Measurements from ENCODE around the gene SLC2A6.
A peak's percentile ranks its signal among the peaks of the same experiment; 100 is the strongest.

SLC2A6 gene

DNA sequence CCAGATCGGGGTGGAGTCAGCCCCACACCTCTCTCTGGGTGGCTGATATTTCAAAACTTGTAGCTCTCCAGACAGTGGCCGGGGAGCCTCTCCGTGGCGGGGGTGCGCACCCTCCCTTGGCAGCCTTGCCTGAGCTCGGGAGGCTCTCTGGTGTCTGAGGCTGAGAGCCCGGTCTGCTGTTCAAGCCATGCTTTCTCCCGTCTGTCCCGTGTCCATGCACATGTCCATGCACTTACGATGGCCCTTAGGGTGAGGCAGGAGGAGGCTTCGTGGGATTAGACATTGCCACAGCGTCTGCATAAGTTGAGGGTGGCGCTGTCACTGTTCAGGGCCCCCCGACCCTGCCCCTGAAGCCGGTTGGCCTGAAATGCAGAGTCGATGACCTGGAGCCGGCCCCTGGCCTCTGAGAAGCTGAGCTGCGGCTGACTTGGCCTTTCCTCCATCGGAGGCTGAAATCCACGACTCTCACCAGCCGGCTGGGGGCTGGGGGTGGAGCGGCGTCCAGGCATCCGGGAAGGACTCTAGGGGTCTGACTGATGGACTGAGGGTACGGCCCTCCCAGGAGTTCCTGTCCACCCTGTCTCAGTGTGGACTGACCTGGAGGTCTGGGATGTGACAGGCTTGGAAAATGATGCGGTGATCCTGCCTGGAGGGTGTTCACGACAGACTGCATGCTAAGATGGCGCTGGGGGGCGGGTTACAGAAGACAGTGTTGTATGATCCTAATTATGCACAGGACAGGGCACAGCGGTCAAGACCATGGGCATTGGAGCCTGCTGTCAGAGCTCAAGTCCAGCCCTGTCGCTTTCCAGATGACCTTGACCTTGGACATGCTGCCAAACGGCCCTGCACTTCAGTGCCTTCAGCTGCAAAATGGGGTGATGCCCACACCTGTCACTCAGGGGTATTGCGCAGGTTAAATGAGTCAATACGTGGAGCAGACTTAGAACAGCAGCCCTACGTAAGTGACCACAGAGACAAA, 18.3 kb upstream of the SLC2A6 start:
- no peak for DNase-seq (ENCODE audit: low spot score)

DNA sequence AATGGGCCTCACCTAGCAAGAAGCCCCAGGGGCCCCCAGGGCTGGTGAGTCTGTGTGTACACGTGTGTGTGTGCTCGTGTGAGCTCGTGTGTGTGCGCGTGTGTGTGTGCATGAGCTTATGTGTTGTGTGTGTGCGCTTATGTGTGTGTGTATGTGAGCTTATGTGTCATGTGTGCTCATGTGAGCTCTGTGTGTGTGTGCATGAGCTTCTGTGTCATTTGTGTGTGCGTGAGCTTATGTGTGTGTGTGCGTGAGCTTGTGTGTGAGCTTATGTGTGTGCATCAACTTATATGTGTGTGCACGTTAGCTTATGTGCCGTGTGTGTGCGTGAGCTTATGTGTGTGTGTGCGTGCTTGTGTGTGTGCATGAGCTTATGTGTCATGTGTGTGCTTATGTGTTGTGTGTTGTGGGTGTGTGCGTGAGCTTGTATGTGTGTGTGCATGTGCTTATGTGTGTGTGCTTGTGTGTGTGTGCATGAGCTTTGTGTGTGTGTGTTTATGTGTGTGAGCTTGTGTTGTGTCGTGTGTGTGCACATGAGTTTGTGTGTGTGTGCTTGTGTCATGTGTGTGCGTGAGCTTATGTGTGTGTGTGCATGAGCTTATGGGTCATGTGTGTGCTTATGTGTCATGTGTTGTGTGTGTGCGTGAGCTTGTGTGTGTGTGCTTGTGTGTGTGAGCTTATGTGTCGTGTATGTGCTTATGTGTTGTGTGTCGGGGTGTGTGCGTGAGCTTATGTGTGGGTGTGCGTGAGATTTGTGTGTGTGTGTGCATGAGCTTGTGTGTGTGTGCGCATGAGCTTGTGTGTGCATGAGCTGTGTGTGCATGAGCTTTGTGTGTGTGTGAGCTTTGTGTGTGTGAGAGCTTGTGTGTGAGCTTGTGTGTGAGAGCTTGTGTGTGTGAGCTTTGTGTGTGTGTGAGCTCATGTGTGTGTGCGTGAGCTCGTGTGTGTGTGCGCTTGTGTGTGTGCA, 16.7 kb upstream of the SLC2A6 start:
- DNase-seq (ENCODE audit: low spot score): no peak

DNA sequence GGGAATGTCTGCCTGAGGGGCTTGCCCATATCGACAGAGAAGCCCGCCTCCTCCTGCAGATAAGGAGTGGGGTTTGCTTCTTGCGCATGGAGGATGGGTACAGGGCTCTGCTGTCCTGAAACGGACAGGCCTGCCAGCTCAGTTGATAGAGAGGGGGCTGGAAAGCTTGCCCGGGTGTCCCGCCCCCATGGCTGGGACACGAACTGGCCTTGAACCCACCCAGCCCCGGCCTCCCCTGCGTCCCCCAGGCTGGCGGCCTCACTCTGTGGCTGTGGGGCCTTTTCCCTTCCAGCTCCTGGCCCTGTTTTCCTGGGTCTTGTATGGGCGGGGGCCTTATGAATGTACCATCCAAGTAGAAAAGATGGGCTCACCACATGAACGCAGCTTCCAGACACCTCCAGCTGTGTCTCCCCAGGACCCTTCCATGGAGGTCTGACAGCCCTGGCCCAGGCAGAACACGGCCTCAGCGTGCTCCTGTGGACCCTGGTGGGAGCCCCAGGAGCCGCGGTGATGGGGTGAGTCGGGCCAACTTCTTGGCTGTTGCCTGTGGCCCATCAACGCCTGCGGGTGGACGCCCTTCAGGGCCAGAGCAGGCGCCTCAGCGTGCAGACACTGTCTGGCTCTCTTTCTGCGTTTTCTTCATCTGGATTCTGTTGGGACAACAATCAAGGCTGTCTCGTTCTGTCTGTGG, 15.9 kb upstream of the SLC2A6 start:
- no peak for DNase-seq (ENCODE audit: low spot score)

DNA sequence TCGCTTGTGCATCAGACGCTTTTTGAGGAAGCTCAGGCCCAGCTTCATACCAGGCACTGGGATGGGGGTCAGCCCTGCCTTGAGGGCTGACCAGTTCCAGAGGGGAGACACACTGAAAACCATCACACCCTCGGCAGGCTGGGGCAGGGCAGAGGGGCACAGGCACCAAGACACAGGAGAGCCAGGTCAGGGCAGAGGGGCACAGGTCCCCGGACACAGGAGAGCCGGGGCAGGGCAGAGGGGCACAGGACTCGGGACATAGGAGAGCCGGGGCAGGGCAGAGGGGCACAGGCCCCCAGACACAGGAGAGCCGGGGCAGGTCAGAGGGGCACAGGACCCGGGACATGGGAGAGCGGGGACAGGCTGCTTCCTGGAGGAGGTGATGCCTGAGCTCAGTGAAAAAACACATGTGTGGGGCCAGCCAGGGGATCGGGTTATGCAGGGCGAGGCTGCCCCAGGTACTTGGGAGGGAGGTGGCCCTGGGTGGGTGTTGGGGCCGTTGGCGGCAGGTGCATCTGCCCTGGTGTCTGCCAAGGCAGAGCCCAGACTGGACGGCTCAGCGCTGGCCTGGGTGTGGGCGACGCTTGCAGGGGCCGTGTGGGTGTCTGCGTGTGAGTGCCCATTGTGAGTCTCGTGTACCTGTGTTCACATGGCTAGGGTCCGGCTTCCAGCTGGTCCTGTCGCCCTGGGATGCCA, 15.1 kb upstream of the SLC2A6 start:
- no peak for DNase-seq (ENCODE audit: low spot score)

DNA sequence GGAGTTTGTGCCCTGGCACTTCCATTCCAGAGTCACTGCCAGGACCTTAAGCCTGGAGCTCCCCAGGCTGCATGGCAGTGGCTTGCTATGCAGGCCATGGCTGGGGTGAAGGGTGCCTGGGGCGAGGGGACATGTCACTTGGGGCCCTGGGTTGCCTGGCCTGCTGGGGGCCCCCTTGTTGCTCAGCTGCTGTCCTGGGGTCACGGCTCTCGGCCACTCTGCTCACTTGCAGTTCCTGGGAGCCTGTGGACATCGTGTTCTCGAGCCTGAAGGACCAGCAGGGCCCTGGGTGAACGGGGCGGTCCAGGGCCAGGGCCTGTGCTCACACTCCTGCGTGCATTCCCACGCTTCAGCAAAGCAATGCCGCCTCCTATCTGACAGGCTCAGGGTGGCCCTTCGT, 14.5 kb upstream of the SLC2A6 start:
- no peak for DNase-seq (ENCODE audit: low spot score)

DNA sequence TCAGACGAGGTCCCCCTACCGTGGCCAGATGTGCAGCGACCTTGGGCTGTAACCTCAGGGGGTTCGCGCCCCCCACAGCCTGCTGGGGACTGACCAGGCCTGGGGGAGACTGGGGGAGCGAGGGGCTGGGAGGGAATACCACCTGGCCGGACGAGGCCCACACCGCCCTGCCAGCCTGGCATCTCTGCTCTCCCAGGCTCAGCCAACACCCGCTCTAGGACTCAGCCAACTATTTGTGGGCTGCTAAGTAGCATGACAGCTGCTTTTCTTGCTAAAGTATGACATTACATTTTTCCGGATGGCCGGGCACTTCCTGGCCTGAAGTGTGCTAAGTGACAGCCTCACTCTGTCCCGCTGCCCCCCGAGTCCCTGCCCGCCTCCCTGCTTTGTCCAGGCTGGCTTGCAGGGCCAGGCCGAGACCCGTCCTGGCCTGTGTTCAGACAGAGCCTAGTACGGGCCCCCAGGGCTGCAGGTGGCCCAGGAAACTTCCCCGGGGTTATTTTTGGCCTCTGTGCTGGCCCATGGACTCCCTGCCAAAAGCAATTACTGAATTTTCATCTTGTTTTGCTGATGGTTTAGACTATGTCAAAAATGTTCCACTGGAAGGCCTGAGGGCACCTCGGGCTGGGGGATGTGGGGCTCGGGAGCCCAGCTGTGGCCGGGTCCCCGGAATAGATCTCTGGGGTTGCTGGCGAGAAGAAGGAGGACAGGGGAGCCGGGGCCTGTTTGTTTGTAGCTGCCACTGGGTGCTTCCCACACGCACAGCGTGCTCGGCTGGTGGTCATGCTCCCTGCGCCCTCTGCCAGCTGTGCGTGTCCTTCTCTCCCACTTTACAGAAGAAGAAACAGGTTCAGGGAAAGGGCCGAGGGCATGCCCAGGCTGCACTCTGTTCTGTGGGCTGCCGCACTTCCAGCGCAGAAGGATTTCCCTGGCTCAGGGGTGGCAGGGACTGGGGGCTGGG, 13.4 kb upstream of the SLC2A6 start:
- no peak for DNase-seq (ENCODE audit: low spot score)

DNA sequence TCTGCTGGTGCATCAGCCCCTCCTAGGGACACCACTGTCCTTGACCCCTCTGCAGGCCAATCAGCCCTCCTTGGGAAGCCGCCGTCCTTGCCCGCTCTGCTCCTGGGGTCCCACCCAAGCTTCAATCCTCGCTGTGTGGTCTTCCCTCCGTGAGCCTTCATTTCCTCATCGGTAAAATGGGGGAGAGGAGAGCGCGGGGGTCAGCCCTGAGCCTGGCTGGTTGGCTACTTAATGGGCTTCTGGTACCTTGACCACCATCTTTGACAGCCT, 12.7 kb upstream of the SLC2A6 start:
- DNase-seq (ENCODE audit: low spot score): no peak

DNA sequence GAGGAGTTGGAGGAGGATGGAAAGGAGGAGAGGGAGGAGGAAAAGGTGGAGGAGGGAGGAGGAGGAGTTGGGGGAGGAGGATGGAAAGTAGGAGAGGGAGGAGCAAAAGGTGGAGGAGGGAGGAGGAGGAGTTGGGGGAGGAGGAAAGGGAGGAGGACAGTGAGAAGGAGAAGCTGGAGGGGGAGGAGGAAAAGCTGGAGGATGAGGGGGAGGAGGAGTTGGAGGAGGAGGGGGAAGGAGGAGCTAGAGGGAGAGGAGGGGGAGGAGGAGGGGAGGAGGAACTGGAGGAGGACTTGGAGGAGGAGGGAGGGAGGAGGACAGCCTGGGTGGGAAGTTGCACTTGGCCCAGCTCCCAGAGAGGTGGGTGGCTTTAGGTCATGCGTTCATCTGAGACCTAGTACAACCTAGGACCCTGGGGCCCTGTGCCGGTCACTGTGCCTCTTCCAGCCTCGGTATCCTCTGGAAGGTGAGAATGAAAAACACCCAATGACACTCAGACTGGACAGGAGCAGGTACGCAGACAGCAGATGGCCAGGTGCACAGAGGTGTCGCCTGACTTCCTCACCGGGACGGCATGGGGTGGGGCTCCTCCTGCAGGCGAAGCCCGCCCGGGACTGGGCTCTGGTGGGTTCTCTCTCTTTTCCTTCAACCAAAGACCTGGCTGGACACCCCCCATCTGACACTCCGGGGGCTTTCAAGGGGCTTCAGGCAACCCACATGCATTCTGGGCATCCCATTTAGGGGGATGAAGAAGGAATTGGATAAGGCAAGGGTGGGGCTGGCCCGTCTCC, 12.2 kb upstream of the SLC2A6 start:
- DNase-seq (ENCODE audit: low spot score): no peak

DNA sequence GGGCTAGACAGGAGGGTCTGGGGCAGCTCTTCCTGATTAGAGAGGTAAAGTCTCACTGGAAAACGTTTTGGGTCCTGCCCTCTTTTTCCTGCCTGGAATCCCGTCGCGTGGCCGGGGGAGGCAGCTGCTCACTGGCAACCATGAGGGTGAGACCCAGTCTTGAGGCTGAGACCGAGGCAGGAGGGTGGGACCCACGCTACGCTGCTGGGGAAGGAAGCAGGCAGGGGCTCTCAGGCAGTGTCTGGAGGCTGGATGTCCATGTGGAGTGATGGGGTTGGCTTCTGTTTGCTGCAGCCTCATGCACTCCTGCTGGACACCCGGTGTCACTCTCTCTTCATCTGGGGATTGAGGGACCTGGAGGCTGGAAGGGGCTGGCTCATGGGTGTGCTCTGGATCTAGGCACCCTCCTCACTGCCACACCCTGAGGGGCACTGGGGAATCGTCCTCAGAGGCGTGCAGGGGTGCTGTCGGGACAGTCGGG, 11.3 kb upstream of the SLC2A6 start:
- no peak for DNase-seq (ENCODE audit: low spot score)

DNA sequence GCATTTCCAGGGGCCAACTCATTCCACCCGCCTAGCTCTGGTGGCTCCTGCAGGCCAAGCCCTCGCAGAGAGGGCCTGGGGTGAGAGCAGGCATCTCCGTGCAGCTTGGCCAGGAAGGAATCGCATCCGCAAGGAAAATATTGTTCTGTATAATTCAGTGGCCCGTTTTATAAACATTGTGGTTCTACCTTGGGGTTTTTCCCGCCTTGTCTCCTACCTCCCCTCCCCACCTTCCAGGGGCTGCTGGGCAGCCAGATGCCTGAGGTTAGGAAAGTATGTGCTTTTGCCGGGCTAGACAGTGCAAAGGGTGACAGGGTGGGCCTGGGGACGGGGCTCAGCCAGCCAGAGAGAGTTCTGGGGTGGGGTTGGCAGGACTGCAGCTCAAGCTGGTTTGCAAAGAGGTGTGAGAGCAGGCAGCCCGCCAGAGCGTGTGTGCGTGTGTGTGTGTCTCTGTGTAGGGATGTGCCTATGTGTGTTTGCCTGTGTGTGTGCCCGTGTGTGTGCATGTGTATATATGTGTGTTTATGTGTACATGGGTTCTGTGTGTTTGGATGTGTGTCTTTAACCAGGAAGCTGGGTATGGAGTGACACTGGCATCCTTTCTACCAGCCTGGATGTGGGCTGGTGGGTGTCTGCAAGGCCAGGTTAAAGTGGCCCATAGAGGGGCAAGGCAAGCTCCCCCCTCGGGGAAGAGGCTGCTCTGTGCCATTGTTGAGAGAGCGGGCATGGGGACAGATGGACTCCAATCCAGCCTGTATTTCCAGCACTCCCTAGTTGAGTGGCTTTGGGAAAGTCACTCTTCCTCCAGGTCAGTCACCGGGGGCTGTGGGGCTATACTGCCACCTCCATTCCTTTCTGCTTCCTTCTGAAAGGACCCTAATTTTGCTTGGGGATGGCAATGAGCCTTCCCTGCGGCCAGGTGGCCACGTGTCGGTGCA, 10.6 kb upstream of the SLC2A6 start:
- no peak for DNase-seq (ENCODE audit: low spot score)

DNA sequence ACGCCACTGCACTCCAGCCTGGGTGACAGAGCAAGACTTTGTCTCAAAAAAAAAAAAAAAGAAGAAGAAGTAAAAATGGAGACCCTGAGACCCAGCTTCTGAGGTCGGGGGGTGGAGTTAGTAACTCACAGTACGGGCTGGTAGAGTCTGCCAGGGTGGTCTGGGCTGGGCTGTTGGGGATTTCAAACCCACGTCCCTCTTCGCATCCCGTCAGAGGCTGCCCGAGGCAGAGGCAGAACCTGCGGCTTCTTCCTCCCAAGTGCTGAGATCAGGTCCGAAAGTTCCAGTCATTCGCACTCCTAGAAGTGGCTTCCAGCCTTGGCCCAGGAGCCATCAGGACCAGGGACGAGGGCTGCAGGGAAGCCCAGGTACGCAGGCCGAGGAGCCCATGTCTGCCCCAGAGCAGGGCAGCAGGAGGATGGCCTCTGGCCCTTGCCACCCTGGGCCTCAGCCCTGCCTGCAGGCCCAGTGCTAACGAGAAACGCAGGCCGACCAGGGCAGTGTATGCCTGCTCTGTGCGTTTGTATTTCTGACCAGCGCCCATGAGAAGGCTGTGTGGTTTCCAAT, 9.9 kb upstream of the SLC2A6 start:
- no peak for DNase-seq (ENCODE audit: low spot score)

DNA sequence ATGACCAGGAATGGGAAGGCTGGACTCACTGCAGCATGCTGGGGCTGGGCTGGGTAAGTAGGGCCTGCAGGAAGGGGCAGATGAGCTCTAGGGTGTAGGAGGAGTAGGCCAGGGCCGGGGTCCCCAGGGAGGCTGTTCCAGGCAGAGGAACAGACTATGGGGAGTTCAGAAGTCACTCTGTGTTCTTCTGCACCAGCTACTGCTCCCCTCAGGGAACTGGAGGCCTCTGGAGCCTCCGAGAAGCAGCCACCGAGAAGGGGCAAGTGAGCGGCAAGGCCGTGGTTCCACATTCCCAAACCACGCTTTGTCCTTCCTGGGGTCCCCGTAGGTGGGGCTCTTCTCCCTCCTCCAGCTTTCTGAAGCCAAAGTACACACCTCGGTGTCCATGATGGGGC, 8.4 kb upstream of the SLC2A6 start:
- no peak for DNase-seq (ENCODE audit: low spot score)

DNA sequence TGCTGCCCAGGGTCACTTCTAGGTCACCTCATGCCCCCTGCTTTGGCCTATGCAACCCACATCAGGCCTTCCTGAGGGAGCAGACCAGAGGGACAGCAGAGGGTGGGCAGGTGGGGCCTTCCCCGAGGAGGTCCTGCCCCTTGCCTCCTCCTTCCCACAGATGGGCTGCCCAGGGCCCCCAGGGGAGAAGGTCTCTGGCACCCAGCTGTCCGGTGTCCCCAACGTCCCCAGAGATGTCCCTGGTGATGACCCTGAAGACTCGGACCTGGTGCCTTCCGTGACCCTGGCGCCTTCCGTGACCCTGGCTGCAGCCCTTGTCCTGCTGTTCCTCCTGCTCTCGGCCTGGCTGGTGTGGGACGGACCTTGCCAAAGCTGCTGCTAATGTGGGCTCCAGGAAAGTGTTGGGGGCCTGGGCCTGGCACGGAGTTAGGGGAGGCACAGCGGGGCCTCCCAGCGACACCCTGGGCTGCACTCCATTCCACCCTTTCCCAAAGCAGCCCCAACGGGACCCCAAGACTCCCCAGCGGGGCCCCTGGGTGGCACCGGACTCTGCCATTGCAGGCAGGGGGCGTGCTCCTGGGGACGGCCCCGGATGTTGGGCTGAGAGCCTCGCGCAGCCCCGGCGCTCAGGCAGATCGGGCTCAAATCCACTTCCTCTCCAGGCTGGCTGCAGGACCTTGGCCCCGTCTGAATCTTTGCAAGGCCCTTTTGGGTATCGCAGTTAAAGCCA, 6.8 kb upstream of the SLC2A6 start:
- DNase-seq (ENCODE audit: low spot score): no peak

DNA sequence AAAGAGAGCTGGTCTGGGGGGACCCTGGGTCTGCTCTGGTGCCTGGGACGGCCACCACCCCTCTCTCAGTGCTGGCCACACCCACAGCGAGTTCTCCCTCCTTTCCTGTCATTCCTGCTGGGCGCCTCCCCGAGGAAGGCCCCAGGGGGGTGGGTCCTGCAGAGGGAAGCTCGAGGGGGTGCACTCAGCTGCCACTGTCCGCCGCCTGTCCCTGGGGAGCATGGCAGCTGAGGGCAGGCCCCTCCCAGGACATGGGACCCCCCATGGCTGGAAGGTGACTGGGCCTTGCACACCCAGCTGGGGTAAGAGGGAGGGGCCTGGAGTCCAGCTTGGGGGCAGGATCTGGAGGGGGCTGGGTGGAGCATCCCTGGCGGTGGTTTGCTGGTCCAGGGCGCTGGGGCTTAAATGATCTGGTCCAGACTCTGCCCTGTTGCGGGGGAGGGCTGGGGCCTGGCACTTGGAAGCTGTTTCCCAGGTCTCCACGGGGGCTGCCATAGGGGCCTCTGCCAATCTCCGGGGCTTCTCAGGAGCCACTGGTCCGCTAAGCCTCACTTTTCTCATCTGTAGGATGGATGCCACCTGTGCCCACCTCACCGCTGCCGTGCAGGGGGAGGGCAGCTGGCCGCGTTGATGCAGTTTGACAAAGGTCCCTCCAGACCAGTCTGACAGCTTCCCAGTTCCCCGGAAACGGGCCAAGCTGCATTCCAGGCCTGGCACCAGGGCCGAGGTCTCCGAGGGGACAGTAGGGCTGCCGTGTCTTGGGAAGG, 6.0 kb upstream of the SLC2A6 start:
- no peak for DNase-seq (ENCODE audit: low spot score)

DNA sequence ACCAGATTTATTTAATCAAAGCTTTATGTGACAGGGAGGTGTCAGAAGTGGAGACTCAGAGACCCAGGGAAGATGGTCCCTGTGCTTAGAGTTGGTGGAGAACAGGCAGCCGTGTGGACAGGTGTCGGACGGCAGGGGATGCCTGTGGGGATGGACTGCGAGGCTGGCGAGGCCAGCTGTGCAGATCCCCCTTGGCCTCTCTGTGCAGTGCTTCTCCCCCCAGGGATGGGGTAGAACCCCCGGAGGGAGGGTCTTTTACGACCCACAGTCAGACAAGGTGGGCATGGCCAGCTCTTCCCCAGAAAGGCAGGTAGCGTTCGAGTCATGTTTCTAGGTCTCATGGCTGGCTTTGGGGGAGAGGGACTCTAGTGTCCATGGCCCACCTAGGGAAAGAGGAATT, 4.7 kb upstream of the SLC2A6 start:
- no peak for DNase-seq (ENCODE audit: low spot score)

DNA sequence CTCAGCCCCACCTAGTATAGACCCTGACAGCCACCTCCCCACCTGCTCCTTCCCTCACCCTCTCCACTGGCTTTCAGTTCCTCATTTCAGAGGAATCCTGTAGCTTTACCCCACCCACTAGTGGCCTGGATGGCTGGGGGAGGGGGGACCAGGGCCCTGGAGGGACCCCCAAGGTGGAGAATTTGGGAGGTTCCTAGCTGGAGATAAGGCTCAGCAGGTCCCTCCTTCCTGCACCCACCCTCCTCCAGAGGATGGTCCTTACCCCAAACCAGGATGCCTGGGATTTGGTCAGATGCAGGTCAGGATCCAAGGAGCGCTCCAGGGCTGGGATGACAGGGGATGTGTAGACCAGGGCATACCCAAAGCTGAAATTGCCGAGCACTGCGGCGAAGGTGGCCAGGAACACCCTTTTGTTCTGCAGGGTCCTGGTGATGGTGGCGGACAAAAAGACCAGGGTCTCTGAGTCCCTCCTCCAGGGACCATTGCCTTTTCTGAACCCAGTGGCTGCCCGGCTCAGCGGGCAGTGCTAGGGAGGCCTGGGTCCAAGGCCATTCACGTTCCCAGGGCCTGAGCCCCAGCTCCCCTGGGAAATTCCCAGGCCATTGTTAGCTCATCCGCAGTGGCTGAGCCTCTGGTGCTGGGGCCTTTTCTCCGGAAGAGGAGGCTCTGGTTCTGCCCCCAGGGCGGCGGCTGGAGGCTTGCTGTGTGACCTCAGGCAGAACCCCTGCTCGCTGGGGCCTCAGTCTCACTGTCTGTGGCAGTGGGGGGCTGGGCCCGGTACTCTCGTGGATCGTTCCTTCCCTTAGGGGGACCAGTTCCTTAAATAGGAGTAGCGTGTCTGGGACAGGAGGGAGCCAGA, 678 bp downstream of the SLC2A6 start:
- peak; percentile 65 for DNase-seq (ENCODE audit: low spot score)
